ENCODE measurements around the gene TRIM50. TPM values are rescaled to one million over a fixed set of nuclear protein-coding genes. Genes with fewer than 3 reads are reported as not detected.
A peak's percentile ranks its signal among the peaks of the same experiment; 100 is the strongest.

The TRIM50 gene
- total and polyA plus RNA-seq, 2 of the 13 experiments (the other 11 are each of a cell fraction or from before 2014, with no cell fraction given): 4.2 to 24.5 TPM

DNA sequence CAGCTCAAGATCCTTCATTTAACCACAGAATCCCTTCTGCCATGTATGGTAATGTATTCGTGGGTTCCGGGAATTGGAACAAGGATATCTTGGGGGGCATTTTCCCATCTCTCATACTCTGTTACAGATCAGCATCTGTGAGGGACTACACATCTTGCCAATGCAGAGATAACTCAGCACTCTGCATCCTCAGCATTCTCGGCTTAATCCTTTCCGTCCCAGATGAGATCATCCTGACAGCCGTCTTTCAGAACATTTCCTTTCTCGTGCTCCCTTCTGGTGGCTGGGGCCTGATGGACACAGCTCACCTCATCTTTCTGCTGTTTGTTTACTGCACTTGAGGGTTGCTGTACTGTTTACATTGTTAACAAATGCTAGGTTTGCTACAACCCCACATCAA, 25.4 kb upstream of the TRIM50 start:
- POLR2A ChIA-PET: interaction anchor here (2.2 kb wide), 1 partner anchor 8 kb away, joined by 7 read pairs; no protein-coding TSS in a partner anchor
- intact Hi-C loops (cut with micrococcal nuclease; ENCODE audit: unreplicated experiment) (no loop called here), in situ Hi-C loops (cut with HindIII; ENCODE audit: extremely low pct_ligation_motif_present, low pct_unique_long_range_greater_than_20kb) (no loop called here)
- Histone ChIP-seq H3K27me3 (ENCODE audit: control insufficient read depth in 1 of 2, insufficient read depth in 2 of 2, low read length in 2 of 2) (peaks cover 4 to 8% of the 10 kb centered on the region in 2 experiments; a peak in 2 of 5 replicates), H3K4me2 (ENCODE audit: low read depth, low read length) (no peak overlapping the region), H3K4me1 (ENCODE audit: insufficient read depth, low read length) (peaks cover 66% of the 10 kb centered on the region), H4K20me1 (ENCODE audit: insufficient read depth, low read length) (no peaks in the 10 kb centered on the region), H3K79me2 (ENCODE audit: insufficient read depth, low read length) (no peaks in the 10 kb centered on the region), H3K9ac (ENCODE audit: insufficient read depth, low read depth, low read length) (no peak overlapping the region), H3K36me3 (replicated peaks in 1 of 2; ENCODE audit: control insufficient read depth in 1 of 2, insufficient read depth in 2 of 2, low read length in 2 of 2) (no peaks in the 10 kb centered on the region), H3K4me3 (replicated peaks in 1 of 3; ENCODE audit: insufficient read depth in 1 of 3, low read depth in 2 of 3, low read length in 3 of 3) (no peak overlapping the region), H3K9me3 (ENCODE audit: low read length) (no peaks in the 10 kb centered on the region), H3K27ac (ENCODE audit: extremely low read length, insufficient read depth, low read length) (no peak overlapping the region), H2AFZ (ENCODE audit: low read length) (peak overlapping the region; percentile 47)
- 51% methylated on average over 6 of the region's 6 CpGs for WGBS (ENCODE audit: low lambda C conversion rate)
- no peak for DNase-seq (ENCODE audit: low spot score)
- no TSS peak for BruUV-seq (replicated peaks)
- no peak for ATAC-seq
- FAIRE-seq: no peak
- CTCF ChIA-PET (ENCODE audit: low intra/inter-chr PET ratio, low total read pairs): no interaction called here
- TF ChIP-seq ZNF343 (CRISPR knock-in tag; IDR thresholded peaks at IDR 0.05): no peak
- no peak for TF ChIP-seq ZBTB7A (CRISPR knock-in tag; IDR thresholded peaks at IDR 0.05)
- no peak for TF ChIP-seq ZNF552 (CRISPR knock-in tag; IDR thresholded peaks at IDR 0.05; ENCODE audit: borderline replicate concordance)
- TF ChIP-seq, protein P1, sequence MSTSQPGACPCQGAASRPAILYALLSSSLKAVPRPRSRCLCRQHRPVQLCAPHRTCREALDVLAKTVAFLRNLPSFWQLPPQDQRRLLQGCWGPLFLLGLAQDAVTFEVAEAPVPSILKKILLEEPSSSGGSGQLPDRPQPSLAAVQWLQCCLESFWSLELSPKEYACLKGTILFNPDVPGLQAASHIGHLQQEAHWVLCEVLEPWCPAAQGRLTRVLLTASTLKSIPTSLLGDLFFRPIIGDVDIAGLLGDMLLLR (CRISPR knock-in tag; IDR thresholded peaks at IDR 0.05): no peak
- no peak for TF ChIP-seq ZMYM4 (CRISPR knock-in tag; IDR thresholded peaks at IDR 0.05)
- TF ChIP-seq ZNF550 (CRISPR knock-in tag; IDR thresholded peaks at IDR 0.05; ENCODE audit: borderline replicate concordance): no peak
- TF ChIP-seq FOXP1 (IDR thresholded peaks at IDR 0.05): no peak
- 0 out of 2 replicates have a peak, but pooled peaks have one; percentile 28 for TF ChIP-seq FOXP1 (CRISPR knock-in tag; IDR thresholded peaks at IDR 0.05)
- TF ChIP-seq PAXIP1 (CRISPR knock-in tag; conservative IDR thresholded peaks at IDR 0.05): no peak
- TF ChIP-seq FOXA3 (CRISPR knock-in tag; IDR thresholded peaks at IDR 0.05): peak; percentile 21; the same call in 1 of the 2 replicates
- no peak for TF ChIP-seq CHD4 (IDR thresholded peaks at IDR 0.05; ENCODE audit: borderline replicate concordance, low read length)
- no peak for TF ChIP-seq TFDP1 (CRISPR knock-in tag; IDR thresholded peaks at IDR 0.05; ENCODE audit: borderline replicate concordance)
- no peak for TF ChIP-seq FOSL1 (CRISPR knock-in tag; IDR thresholded peaks at IDR 0.05; ENCODE audit: borderline replicate concordance)
- no peak for TF ChIP-seq CEBPZ (IDR thresholded peaks at IDR 0.05; ENCODE audit: low read length)
